GM12878 (cell line): ENCODE measurements around the gene PCYOX1L. TPM values are rescaled to one million over a fixed set of nuclear protein-coding genes. Genes with fewer than 3 reads are reported as not detected.

ENCODE experiments used
- BCL3 ChIP-seq: IDR thresholded peaks from 2 replicates; pipeline ENCODE4 v1.6.1; 2011; ENCODE audit warnings: borderline replicate concordance, low read depth, mild to moderate bottlenecking, moderate library complexity, low read length; ENCODE audit not compliant: insufficient read depth, poor library complexity, severe bottlenecking
- CEBPB ChIP-seq, 2 experiments: fragments of 150-350 bp in 1 of 2; IDR thresholded peaks; 2 replicates each; pipeline ENCODE4 v1.6.1; 2012 to 2014; ENCODE audit warnings: low read depth in 2 of 2, low read length in 2 of 2, borderline replicate concordance in 1 of 2, inconsistent platforms in 1 of 2
- CUX1 ChIP-seq: IDR thresholded peaks from 2 replicates; pipeline ENCODE4 v1.6.1; 2012; ENCODE audit warnings: improper control_type of control experiment, low read depth, low read length; ENCODE audit not compliant: insufficient replicate concordance
- EZH2 ChIP-seq: IDR thresholded peaks from 2 replicates; pipeline ENCODE4 v1.6.1; 2012; ENCODE audit warnings: low read depth, mild to moderate bottlenecking, control low read depth, inconsistent platforms, low read length, borderline replicate concordance; ENCODE audit not compliant: control insufficient read depth
- HCFC1 ChIP-seq: fragments of 150-350 bp; IDR thresholded peaks from 2 replicates; pipeline ENCODE4 v1.6.1; 2014; ENCODE audit warnings: low read length
- KLF5 ChIP-seq: fragments of 450-650 bp; IDR thresholded peaks from 2 replicates; pipeline ENCODE4 v1.6.1; 2014; ENCODE audit warnings: mild to moderate bottlenecking; ENCODE audit not compliant: partially characterized antibody
- ZBTB4 ChIP-seq: fragments of 450-650 bp; formaldehyde crosslinking; IDR thresholded peaks from 2 replicates; pipeline ENCODE4 v1.4.0; 2022; ENCODE audit warnings: mild to moderate bottlenecking, moderate library complexity
- polyA plus RNA-seq, 11 experiments: library from polyadenylated mRNA; depleted of rRNA in 4 of 11; unstranded in 6 of 11; stranded (reverse) in 5 of 11; fragments of >200 nt; fragmentation: Nextera tagmentation in 4 of 11; fragmentation: Illumina TruSeq in 1 of 11; extraction: Ambion mirVana in 4 of 11; extraction: Trizol in 1 of 11; gene quantifications; 1 replicate in 1 of 11; 2 replicates in 10 of 11; pipeline versions ENCODE4 v1.2.1 to v1.2.3, GENCODE V29; 2011 to 2016; ENCODE audit warnings: inconsistent platforms in 2 of 11, missing spikeins in 2 of 11, low read depth in 1 of 11
- total RNA-seq, 4 experiments: library from RNA; depleted of rRNA in 3 of 4; stranded (reverse); fragments of >200 nt in 3 of 4; fragmentation: Illumina TruSeq in 1 of 4; extraction: Trizol in 1 of 4; gene quantifications; 2 replicates each; pipeline versions ENCODE4 v1.2.1 to v1.2.3, GENCODE V29; 2013 to 2021

PCYOX1L gene
- total and polyA plus RNA-seq, 10 of the 15 experiments (the other 5 are each of a cell fraction or from before 2014, with no cell fraction given) = 2.9 to 17.0 (median 12.9) TPM

GRCh38 chr5:149363358-149363757 is 5.5 kb downstream of the PCYOX1L start (continued):
- TF ChIP-seq CUX1 = no peak
- TF ChIP-seq ZBTB4 = no peak
- no peak for TF ChIP-seq KLF5
- no peak for TF ChIP-seq HCFC1
- no peak for TF ChIP-seq EZH2
- TF ChIP-seq BCL3 = no peak
- no peak for TF ChIP-seq CEBPB (IDR thresholded peaks at IDR 0.05; ENCODE audit: borderline replicate concordance in 1 of 2, low read depth in 2 of 2, low read length in 2 of 2)
